ENCODE data around the gene MCUB.
A peak's percentile ranks its signal among the peaks of the same experiment; 100 is the strongest.
"Not testable (repeated sequence)": the region's sequence is repeated elsewhere in the genome, so short reads cannot be mapped to it uniquely, and the experiment has no call there.

MCUB gene

DNA sequence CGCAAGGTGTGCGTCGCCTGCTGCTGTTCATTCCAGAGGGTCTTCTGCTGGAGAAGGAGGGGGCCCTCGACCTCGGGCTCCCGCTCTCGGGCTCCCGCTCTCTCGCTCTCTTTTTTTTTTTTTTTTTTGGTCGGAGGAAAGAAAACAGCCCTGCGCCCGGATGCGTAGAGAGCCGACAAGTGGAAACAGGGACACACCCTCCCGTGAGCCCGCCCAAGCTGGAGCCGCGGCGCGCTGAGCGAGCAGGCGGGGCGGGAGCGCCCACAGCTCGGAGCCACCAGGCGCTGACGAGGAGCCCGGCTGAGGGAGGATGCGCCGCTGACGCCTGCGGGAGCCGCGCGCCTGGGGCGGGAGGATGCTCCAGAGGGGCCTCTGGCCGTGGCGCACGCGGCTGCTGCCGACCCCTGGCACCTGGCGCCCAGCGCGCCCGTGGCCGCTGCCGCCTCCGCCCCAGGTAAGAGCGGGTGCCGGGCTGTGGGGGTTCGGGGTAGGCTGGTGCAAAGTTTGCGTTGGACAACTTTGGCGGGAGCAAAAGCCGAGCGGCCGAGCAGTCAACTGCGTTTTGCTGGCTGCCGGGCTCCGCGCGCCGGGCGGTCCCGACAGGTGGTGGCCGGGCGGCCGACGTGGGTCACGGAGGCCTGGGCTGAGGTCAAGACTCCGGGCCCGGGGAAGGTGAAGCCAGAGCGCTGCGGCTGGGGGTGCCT is at the start of gene MCUB:
Gene MCUB (plus strand): TSS at position 264 of the 704 bp plus-strand sequence. CDS start 92 bp downstream, at position 356.
- TF ChIP-seq, protein P1, sequence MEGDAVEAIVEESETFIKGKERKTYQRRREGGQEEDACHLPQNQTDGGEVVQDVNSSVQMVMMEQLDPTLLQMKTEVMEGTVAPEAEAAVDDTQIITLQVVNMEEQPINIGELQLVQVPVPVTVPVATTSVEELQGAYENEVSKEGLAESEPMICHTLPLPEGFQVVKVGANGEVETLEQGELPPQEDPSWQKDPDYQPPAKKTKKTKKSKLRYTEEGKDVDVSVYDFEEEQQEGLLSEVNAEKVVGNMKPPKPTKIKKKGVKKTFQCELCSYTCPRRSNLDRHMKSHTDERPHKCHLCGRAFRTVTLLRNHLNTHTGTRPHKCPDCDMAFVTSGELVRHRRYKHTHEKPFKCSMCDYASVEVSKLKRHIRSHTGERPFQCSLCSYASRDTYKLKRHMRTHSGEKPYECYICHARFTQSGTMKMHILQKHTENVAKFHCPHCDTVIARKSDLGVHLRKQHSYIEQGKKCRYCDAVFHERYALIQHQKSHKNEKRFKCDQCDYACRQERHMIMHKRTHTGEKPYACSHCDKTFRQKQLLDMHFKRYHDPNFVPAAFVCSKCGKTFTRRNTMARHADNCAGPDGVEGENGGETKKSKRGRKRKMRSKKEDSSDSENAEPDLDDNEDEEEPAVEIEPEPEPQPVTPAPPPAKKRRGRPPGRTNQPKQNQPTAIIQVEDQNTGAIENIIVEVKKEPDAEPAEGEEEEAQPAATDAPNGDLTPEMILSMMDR (IDR thresholded peaks at IDR 0.05; ENCODE audit: low read depth, low read length, missing control alignments) = no peak
- in situ Hi-C loops (cut with HindIII; ENCODE audit: low sequenced_read_pairs) = no loop called here
- peak within 1 kb of the TSS; percentile 76 for H3K4me3 ChIP-seq (ENCODE audit: low read depth, low read length)
- peak; percentile 55 for DNase-seq (ENCODE audit: low read depth)

DNA sequence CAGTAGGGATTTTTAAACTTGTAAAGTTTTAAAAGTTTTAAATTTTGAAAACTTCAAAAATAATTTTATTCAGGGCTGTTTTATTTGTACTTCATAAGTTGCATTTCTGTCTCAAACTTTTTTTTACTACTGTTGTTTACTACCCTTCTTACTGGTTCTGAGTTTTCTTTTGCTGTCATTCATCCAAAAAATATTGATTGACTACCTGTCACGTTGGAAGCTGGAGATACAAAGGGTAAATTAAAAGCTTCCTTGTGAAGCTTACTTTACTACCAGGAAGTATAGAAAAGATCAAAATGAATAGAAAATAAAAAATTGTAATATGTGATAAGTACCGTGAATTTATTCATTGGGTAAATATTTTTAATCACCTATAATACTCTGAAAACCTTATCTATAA is 49.4 kb upstream of the MCUB start:
- no peak for DNase-seq (ENCODE audit: low read depth)
- H3K4me3 ChIP-seq (ENCODE audit: low read depth, low read length) = no peak overlapping the region
- TF ChIP-seq, protein P1 (IDR thresholded peaks at IDR 0.05; ENCODE audit: low read depth, low read length, missing control alignments) = no peak
- in situ Hi-C loops (cut with HindIII; ENCODE audit: low sequenced_read_pairs) = no loop called here

DNA sequence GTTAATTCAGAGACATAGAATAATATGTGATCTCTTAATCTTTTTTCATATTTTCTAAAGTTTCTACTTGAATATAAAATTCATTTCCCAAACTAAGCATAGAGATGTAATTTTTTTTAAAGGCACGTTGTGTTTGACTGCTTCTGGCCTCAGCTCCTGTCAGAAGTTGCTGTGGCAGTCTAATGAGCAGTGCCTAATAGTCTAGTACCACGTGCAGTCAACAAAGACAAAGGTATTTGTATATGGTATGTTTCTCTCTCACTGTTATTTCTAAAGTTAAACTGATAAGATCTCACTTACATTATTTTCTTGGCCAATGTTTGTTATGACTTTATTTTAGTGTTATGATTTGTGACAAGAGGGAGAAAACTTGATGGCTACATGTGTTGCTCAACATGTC is 48.6 kb upstream of the MCUB start:
- in situ Hi-C loops (cut with HindIII; ENCODE audit: low sequenced_read_pairs) = no loop called here
- H3K4me3 ChIP-seq (ENCODE audit: low read depth, low read length) = no peak overlapping the region
- TF ChIP-seq, protein P1 (IDR thresholded peaks at IDR 0.05; ENCODE audit: low read depth, low read length, missing control alignments) = no peak
- DNase-seq (ENCODE audit: low read depth) = no peak

- H3K4me3 ChIP-seq (ENCODE audit: low read depth, low read length); DNase-seq (ENCODE audit: low read depth); in situ Hi-C loops (cut with HindIII; ENCODE audit: low sequenced_read_pairs): not testable (repeated sequence)
These were observed 46.7 kb upstream of the MCUB start for GRCh38 chr4:109513368-109513767.

DNA sequence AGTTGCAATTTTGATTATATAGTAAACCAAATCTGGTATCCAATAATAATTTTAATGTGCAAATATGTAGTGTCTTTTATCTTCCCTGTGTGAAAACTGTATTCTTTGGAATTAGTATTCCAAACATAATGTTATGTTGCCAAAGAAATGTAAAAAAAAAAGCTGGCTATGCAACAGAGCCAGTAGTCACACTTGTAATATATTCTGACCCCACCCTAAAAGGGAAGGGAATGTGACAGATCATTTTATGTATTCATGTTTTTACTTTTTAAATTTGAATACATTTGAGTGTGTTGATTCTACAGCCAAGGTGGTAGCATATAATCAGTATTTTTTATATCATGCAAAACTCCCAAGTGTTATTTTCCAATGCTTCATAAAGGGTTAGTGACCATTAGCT is 27.9 kb upstream of the MCUB start:
- DNase-seq (ENCODE audit: low read depth) = no peak
- in situ Hi-C loops (cut with HindIII; ENCODE audit: low sequenced_read_pairs) = no loop called here
- no peak overlapping the region for H3K4me3 ChIP-seq (ENCODE audit: low read depth, low read length)
- TF ChIP-seq, protein P1 (IDR thresholded peaks at IDR 0.05; ENCODE audit: low read depth, low read length, missing control alignments) = no peak

DNA sequence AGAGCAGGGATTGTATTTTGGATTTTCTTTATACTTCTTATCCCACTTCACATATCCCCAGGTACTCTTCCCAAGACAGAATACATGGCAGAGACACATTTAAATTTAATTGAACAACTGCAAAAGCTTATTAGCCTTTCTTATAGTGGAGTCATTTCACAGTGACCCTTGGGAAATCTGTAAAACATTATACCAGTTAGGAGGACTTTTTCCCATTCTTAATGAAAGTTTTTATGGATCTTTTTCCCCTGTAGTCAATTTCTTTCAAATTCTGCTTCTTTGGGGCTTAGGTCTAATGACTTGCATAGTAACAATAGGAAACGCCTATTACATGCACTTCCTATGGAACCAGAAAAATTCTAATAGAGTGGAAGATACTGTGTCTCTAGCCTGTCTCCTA is 14.6 kb upstream of the MCUB start:
- no peak for DNase-seq (ENCODE audit: low read depth)
- TF ChIP-seq, protein P1 (IDR thresholded peaks at IDR 0.05; ENCODE audit: low read depth, low read length, missing control alignments) = no peak
- no peak overlapping the region for H3K4me3 ChIP-seq (ENCODE audit: low read depth, low read length)
- in situ Hi-C loops (cut with HindIII; ENCODE audit: low sequenced_read_pairs) = no loop called here

DNA sequence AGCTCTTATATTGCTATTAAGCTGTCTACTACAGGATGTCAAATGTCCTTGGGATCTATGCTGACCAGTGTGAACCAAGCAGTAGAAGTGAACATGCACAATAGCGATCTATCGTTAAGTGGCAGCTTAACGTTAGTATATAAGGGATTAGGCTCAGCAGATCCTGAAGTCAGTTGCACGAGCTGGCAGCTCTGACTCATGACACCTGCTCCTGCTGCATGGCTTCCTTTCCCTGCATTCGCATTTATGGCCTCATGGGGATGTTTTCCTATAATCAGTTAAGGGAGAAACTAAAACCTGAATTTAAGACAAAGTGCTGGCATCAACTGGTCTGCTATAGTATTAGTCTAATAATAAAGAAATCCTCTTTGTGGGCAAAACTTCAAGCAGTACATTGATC is 12.7 kb upstream of the MCUB start:
- no peak for DNase-seq (ENCODE audit: low read depth)
- H3K4me3 ChIP-seq (ENCODE audit: low read depth, low read length) = no peak overlapping the region
- in situ Hi-C loops (cut with HindIII; ENCODE audit: low sequenced_read_pairs) = no loop called here

More for the DNA sequence above, 12.7 kb upstream of the MCUB start:
- TF ChIP-seq, protein P1 (IDR thresholded peaks at IDR 0.05; ENCODE audit: low read depth, low read length, missing control alignments) = no peak

Measured in astrocyte of the cerebellum (primary cell).